IMR-90 (cell line): ENCODE data around the gene SLC22A6. TPM values are rescaled to one million over a fixed set of nuclear protein-coding genes. Genes with fewer than 3 reads are reported as not detected.

Experiments used
- ATAC-seq: fragments of 200-7000 bp; cut with Tn5 transposase; 2 replicates; pipeline ENCODE4 v1.9.1; 2020; ENCODE audit warnings: low read depth, mild to moderate bottlenecking, moderate library complexity
- BruUV-seq: library from RNA; stranded (reverse); fragments of 400-500 nt; replicated peaks from 2 replicates; lab custom pipeline; 2021; lab: Mats Ljungman, UMichigan
- CTCF ChIA-PET: fragments of 300-600 bp; formaldehyde crosslinking; extraction: SDS; loops from one replicate; lab custom pipeline; 2021; ENCODE audit warnings: antibody characterized with exemption; lab: Yijun Ruan, JAX
- POLR2A ChIA-PET: fragments of 300-600 bp; sonication (Branson Sonifier 250); formaldehyde crosslinking; loops from one replicate; lab custom pipeline; 2022; ENCODE audit warnings: antibody characterized with exemption; ENCODE audit not compliant: unreplicated experiment; lab: Charles Lee
- DNase-seq: peaks from one replicate; pipeline ENCODE4 v3.0.0; 2013
- H2AFZ ChIP-seq: replicated peaks from 2 replicates; pipeline ENCODE3; 2013; ENCODE audit warnings: low read length, mild to moderate bottlenecking; ENCODE audit not compliant: poor library complexity
- H2AK5ac ChIP-seq: 2 replicates; pipeline ENCODE4 v1.6.1; 2013; ENCODE audit warnings: low read depth, low read length, inconsistent platforms
- H2AK9ac ChIP-seq: replicated peaks from 2 replicates; pipeline ENCODE3; 2013; ENCODE audit warnings: mild to moderate bottlenecking, low read depth, low read length, moderate library complexity; ENCODE audit not compliant: poor library complexity
- H2BK120ac ChIP-seq: 2 replicates; pipeline ENCODE4 v1.6.1; 2013; ENCODE audit warnings: low read depth, low read length, inconsistent platforms
- H2BK15ac ChIP-seq: 3 replicates; pipeline ENCODE4 v1.6.1; 2013; ENCODE audit warnings: low read depth, low read length, inconsistent platforms
- H2BK20ac ChIP-seq: 2 replicates; pipeline ENCODE4 v1.6.1; 2013; ENCODE audit warnings: low read depth, mild to moderate bottlenecking, inconsistent platforms, low read length, moderate library complexity
- H2BK5ac ChIP-seq: 2 replicates; pipeline ENCODE4 v1.6.1; 2013; ENCODE audit warnings: mild to moderate bottlenecking, low read depth, low read length, inconsistent platforms; ENCODE audit not compliant: poor library complexity, severe bottlenecking
- H3K14ac ChIP-seq: replicated peaks from 2 replicates; pipeline ENCODE4 v1.6.1; 2013; ENCODE audit warnings: low read depth, low read length, inconsistent platforms
- H3K18ac ChIP-seq: 2 replicates; pipeline ENCODE4 v1.6.1; 2013; ENCODE audit warnings: low read depth, low read length, control low read depth
- H3K23ac ChIP-seq: 2 replicates; pipeline ENCODE4 v1.6.1; 2013; ENCODE audit warnings: low read depth, low read length, inconsistent platforms
- H3K27ac ChIP-seq: 2 replicates; pipeline ENCODE4 v1.5.1; 2013; ENCODE audit warnings: mild to moderate bottlenecking, control low read depth, low read length; ENCODE audit not compliant: insufficient read depth
- H3K27me3 ChIP-seq: 2 replicates; pipeline ENCODE4 v1.6.1; 2013; ENCODE audit warnings: low read length; ENCODE audit not compliant: control insufficient read depth, insufficient read depth
- H3K36me3 ChIP-seq: 2 replicates; pipeline ENCODE4 v1.6.1; 2013; ENCODE audit warnings: low read length, mixed read lengths; ENCODE audit not compliant: control insufficient read depth, insufficient read depth
- H3K4ac ChIP-seq: 2 replicates; pipeline ENCODE4 v1.6.1; 2013; ENCODE audit warnings: low read depth, low read length, inconsistent platforms
- H3K4me1 ChIP-seq: 2 replicates; pipeline ENCODE4 v1.6.1; 2013; ENCODE audit warnings: low read length, mixed read lengths; ENCODE audit not compliant: control insufficient read depth, insufficient read depth
- H3K4me2 ChIP-seq: 2 replicates; pipeline ENCODE4 v1.6.1; 2013; ENCODE audit warnings: low read depth, mild to moderate bottlenecking, control low read depth, low read length, moderate library complexity
- H3K4me3 ChIP-seq: 2 replicates; pipeline ENCODE4 v1.5.1; 2013; ENCODE audit warnings: low read depth, mild to moderate bottlenecking, control low read depth, low read length, moderate library complexity; ENCODE audit not compliant: insufficient read depth
- H3K56ac ChIP-seq: 2 replicates; pipeline ENCODE4 v1.6.1; 2013; ENCODE audit warnings: low read length, inconsistent platforms; ENCODE audit not compliant: insufficient read depth; ENCODE audit errors: extremely low read depth
- H3K79me1 ChIP-seq, 2 experiments: 2 replicates each; pipeline ENCODE4 v1.6.1; 2013; ENCODE audit warnings: low read length in 2 of 2, inconsistent platforms in 1 of 2, low read depth in 1 of 2
- H3K9ac ChIP-seq: 2 replicates; pipeline ENCODE4 v1.6.1; 2013; ENCODE audit warnings: low read depth, low read length, control low read depth
- H3K9me1 ChIP-seq: 2 replicates; pipeline ENCODE4 v1.6.1; 2013; ENCODE audit warnings: low read length, inconsistent platforms; ENCODE audit not compliant: insufficient read depth
- H3K9me3 ChIP-seq: 2 replicates; pipeline ENCODE4 v1.6.1; 2013; ENCODE audit warnings: low read length; ENCODE audit not compliant: control insufficient read depth, insufficient read depth
- H4K20me1 ChIP-seq: 2 replicates; pipeline ENCODE4 v1.6.1; 2013; ENCODE audit warnings: low read length, inconsistent platforms; ENCODE audit not compliant: insufficient read depth
- H4K5ac ChIP-seq: 2 replicates; pipeline ENCODE4 v1.6.1; 2013; ENCODE audit warnings: mild to moderate bottlenecking, low read depth, low read length, control low read depth
- H4K8ac ChIP-seq, 2 experiments: 2 replicates each; pipeline ENCODE4 v1.6.1; 2013; ENCODE audit warnings: low read depth in 2 of 2, low read length in 2 of 2, control low read depth in 1 of 2, inconsistent platforms in 1 of 2
- H4K91ac ChIP-seq: 2 replicates; pipeline ENCODE4 v1.6.1; 2013; ENCODE audit warnings: low read depth, low read length, inconsistent platforms; ENCODE audit not compliant: insufficient read depth
- CEBPB ChIP-seq: IDR thresholded peaks from 2 replicates; pipeline ENCODE4 v1.6.1; 2012; ENCODE audit warnings: low read depth, low read length, improper control_type of control experiment
- CHD1 ChIP-seq: IDR thresholded peaks from 2 replicates; pipeline ENCODE4 v1.6.1; 2012; ENCODE audit warnings: low read depth, low read length, improper control_type of control experiment
- ELK1 ChIP-seq: fragments of 150-350 bp; IDR thresholded peaks from 2 replicates; pipeline ENCODE4 v1.6.1; 2016; ENCODE audit warnings: low read depth, mild to moderate bottlenecking, low read length, moderate library complexity, borderline replicate concordance
- FOS ChIP-seq: fragments of 150-350 bp; IDR thresholded peaks from 2 replicates; pipeline ENCODE4 v1.6.1; 2016; ENCODE audit warnings: low read depth, low read length
- MAZ ChIP-seq: IDR thresholded peaks from 2 replicates; pipeline ENCODE4 v1.6.1; 2012; ENCODE audit warnings: low read depth, mild to moderate bottlenecking, low read length, improper control_type of control experiment, moderate library complexity, borderline replicate concordance
- MXI1 ChIP-seq: IDR thresholded peaks from 2 replicates; pipeline ENCODE4 v1.6.1; 2012; ENCODE audit warnings: low read depth, mild to moderate bottlenecking, low read length, moderate library complexity, borderline replicate concordance
- NFE2L2 ChIP-seq: fragments of 150-350 bp; IDR thresholded peaks from 2 replicates; pipeline ENCODE4 v1.6.1; 2016; ENCODE audit warnings: low read depth, mild to moderate bottlenecking, low read length
- POLR2A ChIP-seq: IDR thresholded peaks from 2 replicates; pipeline ENCODE4 v1.6.1; 2012; ENCODE audit warnings: mild to moderate bottlenecking, low read depth, low read length
- RCOR1 ChIP-seq: IDR thresholded peaks from 2 replicates; pipeline ENCODE4 v1.6.1; 2012; ENCODE audit warnings: mild to moderate bottlenecking, low read length, improper control_type of control experiment; ENCODE audit not compliant: insufficient replicate concordance
- WGBS, 2 experiments: methylation state at CpG; one replicate each; pipeline versions ENCODE4 v1.1.5 to v1.1.7; 2013; ENCODE audit warnings: missing lambda C conversion rate in 2 of 2; ENCODE audit not compliant: insufficient read length in 1 of 2; ENCODE audit errors: extremely low coverage in 2 of 2; 5-methylcytosine and 5-hydroxymethylcytosine counted together
- dilution Hi-C: fragments of 300-500 bp; cut with HindIII; formaldehyde crosslinking; loops from one replicate; pipeline ENCODE4 v1.14.3; 2018; ENCODE audit warnings: low sequenced_read_pairs; ENCODE audit not compliant: unreplicated experiment
- in situ Hi-C: fragments of 300-500 bp; cut with MboI; formaldehyde crosslinking; loops from 3 replicates; pipeline ENCODE4 v1.14.3; 2019; ENCODE audit warnings: low sequenced_read_pairs, inconsistent platforms, mixed read lengths
- intact Hi-C: fragments of 100-400 bp; cut with micrococcal nuclease; formaldehyde crosslinking; loops from 2 replicates; pipeline ENCODE4 v1.10.0; 2022
- polyA plus RNA-seq, 3 experiments: library from polyadenylated mRNA; depleted of rRNA; stranded (reverse); fragments of >200 nt; gene quantifications; 2 replicates each; pipeline ENCODE4 v1.2.3, GENCODE V29; 2012; ENCODE audit warnings: low replicate concordance in 1 of 3
- total RNA-seq: library from RNA; depleted of rRNA; stranded (reverse); fragments of >200 nt; gene quantifications from 2 replicates; pipeline ENCODE4 v1.2.3, GENCODE V29; 2012

Gene SLC22A6
- total and polyA plus RNA-seq, 2 of the 4 experiments (the other 2 are of a cell fraction): not detected

- Histone ChIP-seq H3K4me3 (no peak overlapping the region), H3K9me3 (no peaks in the 10 kb centered on the region; the same call in 1 of the 2 replicates), H2BK15ac (no peak overlapping the region), H3K4me1 (peaks cover 8% of the 10 kb centered on the region; the same call in 1 of the 2 replicates), H3K79me1 (no peaks in the 10 kb centered on the region), H3K9me1 (no peaks in the 10 kb centered on the region), H3K9ac (no peak overlapping the region), H3K56ac (no peak overlapping the region), H2BK20ac (no peak overlapping the region), H3K27me3 (peaks cover 82% of the 10 kb centered on the region), H4K8ac (no peak overlapping the region), H3K4ac (no peak overlapping the region), H2AFZ (peak overlapping the region; percentile 82), H4K91ac (no peak overlapping the region), H3K4me2 (no peak overlapping the region; the same call in 1 of the 2 replicates), H2AK9ac (no peak overlapping the region), H3K18ac (no peak overlapping the region), H2BK120ac (no peak overlapping the region), H4K5ac (no peak overlapping the region), H3K23ac (no peak overlapping the region), H3K36me3 (no peaks in the 10 kb centered on the region), H2AK5ac (no peak overlapping the region), H3K14ac (no peak overlapping the region), H2BK5ac (no peak overlapping the region), H4K20me1 (no peaks in the 10 kb centered on the region), H3K27ac (no peak overlapping the region)
- dilution Hi-C loops (no loop called here), intact Hi-C loops (no loop called here), in situ Hi-C loops (no loop called here)
- TF ChIP-seq ELK1 (no peak), MAZ (no peak), MXI1 (no peak), CEBPB (no peak), FOS (no peak), RCOR1 (no peak), POLR2A (no peak), NFE2L2 (no peak), CHD1 (no peak)
- ATAC-seq: no peak
- POLR2A ChIA-PET: interaction anchor here (0.6 kb wide), 2 partner anchors 305 to 564 kb away, joined by 5 to 15 read pairs; no protein-coding TSS in a partner anchor
- 4% methylated on average over 9 of the region's 53 CpGs; no CpG with 5 or more reads in 1 of the 2 experiments for WGBS, 2 experiments
- CTCF ChIA-PET: interaction anchor here (0.9 to 1.0 kb wide), 2 partner anchors 18 to 84 kb away, joined by 3 read pairs; no protein-coding TSS in a partner anchor
- no TSS peak for BruUV-seq
- DNase-seq: no peak
These were observed 57.9 kb downstream of the SLC22A6 start for GRCh38 chr11:62926680-62927455.
